ENCODE measurements around the gene STIM2. TPM values are rescaled to one million over a fixed set of nuclear protein-coding genes. Genes with fewer than 3 reads are reported as not detected.

The STIM2 gene
- total RNA-seq, 1 donor from 2014 or later: 18.4 TPM

GRCh38 chr4:26937139-26937538 is 76.5 kb downstream of the STIM2 start:
- Mint-ChIP-seq H3K9me3 (ENCODE audit: unreplicated experiment) (no peaks in the 10 kb centered on the region), H3K27me3 (ENCODE audit: low read depth, unreplicated experiment) (no peaks in the 10 kb centered on the region), H3K4me1 (ENCODE audit: low read depth, unreplicated experiment) (peaks cover 2% of the 10 kb centered on the region), H3K27ac (ENCODE audit: unreplicated experiment) (no peak overlapping the region), H3K4me3 (ENCODE audit: unreplicated experiment) (no peak overlapping the region), H3K36me3 (ENCODE audit: low read depth, unreplicated experiment) (no peaks in the 10 kb centered on the region)
- Histone ChIP-seq H3K4me2 (ENCODE audit: low read length) (no peak overlapping the region), H3K79me2 (ENCODE audit: insufficient read depth, low read length) (peaks cover 17% of the 10 kb centered on the region), H2AFZ (ENCODE audit: low read depth, low read length) (no peak overlapping the region), H4K20me1 (ENCODE audit: insufficient read depth, low read length) (peaks cover 20% of the 10 kb centered on the region), H3K4me1 (ENCODE audit: insufficient read depth, low read length) (no peaks in the 10 kb centered on the region), H3K4me3 (ENCODE audit: insufficient read depth, low read depth, low read length) (no peak overlapping the region), H3K27me3 (ENCODE audit: insufficient read depth, low read length) (no peaks in the 10 kb centered on the region), H3K9ac (ENCODE audit: low read length) (no peak overlapping the region), H3K36me3 (ENCODE audit: insufficient read depth, low read length) (no peaks in the 10 kb centered on the region), H3K9me3 (ENCODE audit: insufficient read depth, low read depth, low read length) (no peaks in the 10 kb centered on the region), H3K27ac (ENCODE audit: low read depth, low read length) (no peak overlapping the region)
- no peak for DNase-seq (ENCODE audit: low read depth)
- TF ChIP-seq CTCF (IDR thresholded peaks at IDR 0.05; ENCODE audit: insufficient read depth, low read depth, low read length) (no peak), EZH2 (IDR thresholded peaks at IDR 0.05; ENCODE audit: insufficient read depth, low read length) (no peak)
- FAIRE-seq: no peak

DNA sequence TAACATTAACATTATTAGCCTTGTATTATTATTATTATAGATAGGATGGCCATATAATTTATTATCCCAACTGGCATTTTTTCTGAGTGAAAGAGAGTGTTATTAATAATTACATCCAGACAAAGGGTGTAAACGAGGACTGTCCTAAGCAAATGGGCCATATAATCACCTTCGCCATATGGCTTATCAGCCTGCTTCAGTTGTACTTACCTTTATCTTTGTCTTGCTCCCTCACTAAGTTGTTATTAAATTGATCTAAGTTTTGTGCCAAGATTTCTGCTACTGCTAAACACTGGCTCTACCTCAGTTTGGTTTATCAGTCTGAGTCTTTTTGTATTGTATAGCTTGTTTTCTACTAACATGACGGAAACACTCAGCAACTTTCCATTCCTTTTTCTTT is 76.9 kb downstream of the STIM2 start:
- FAIRE-seq: no peak
- peaks cover 17% of the 10 kb centered on the region for H3K79me2 ChIP-seq (ENCODE audit: insufficient read depth, low read length)
- H2AFZ ChIP-seq (ENCODE audit: low read depth, low read length): no peak overlapping the region
- H3K4me3 ChIP-seq (ENCODE audit: insufficient read depth, low read depth, low read length): no peak overlapping the region
- no peaks in the 10 kb centered on the region for H3K4me1 ChIP-seq (ENCODE audit: insufficient read depth, low read length)
- no peak overlapping the region for H3K9ac ChIP-seq (ENCODE audit: low read length)
- no peak for TF ChIP-seq EZH2 (IDR thresholded peaks at IDR 0.05; ENCODE audit: insufficient read depth, low read length)
- TF ChIP-seq CTCF (IDR thresholded peaks at IDR 0.05; ENCODE audit: insufficient read depth, low read depth, low read length): no peak
- H3K27me3 ChIP-seq (ENCODE audit: insufficient read depth, low read length): no peaks in the 10 kb centered on the region
- no peak overlapping the region for H3K27ac Mint-ChIP-seq (ENCODE audit: unreplicated experiment)
- H3K4me1 Mint-ChIP-seq (ENCODE audit: low read depth, unreplicated experiment): peaks cover 2% of the 10 kb centered on the region
- H3K9me3 ChIP-seq (ENCODE audit: insufficient read depth, low read depth, low read length): no peaks in the 10 kb centered on the region
- H3K36me3 Mint-ChIP-seq (ENCODE audit: low read depth, unreplicated experiment): no peaks in the 10 kb centered on the region
- DNase-seq (ENCODE audit: low read depth): no peak
- no peak overlapping the region for H3K4me3 Mint-ChIP-seq (ENCODE audit: unreplicated experiment)
- H3K9me3 Mint-ChIP-seq (ENCODE audit: unreplicated experiment): no peaks in the 10 kb centered on the region
- no peak overlapping the region for H3K4me2 ChIP-seq (ENCODE audit: low read length)
- H3K27ac ChIP-seq (ENCODE audit: low read depth, low read length): no peak overlapping the region
- no peaks in the 10 kb centered on the region for H3K36me3 ChIP-seq (ENCODE audit: insufficient read depth, low read length)
- H4K20me1 ChIP-seq (ENCODE audit: insufficient read depth, low read length): peaks cover 22% of the 10 kb centered on the region
- no peaks in the 10 kb centered on the region for H3K27me3 Mint-ChIP-seq (ENCODE audit: low read depth, unreplicated experiment)

DNA sequence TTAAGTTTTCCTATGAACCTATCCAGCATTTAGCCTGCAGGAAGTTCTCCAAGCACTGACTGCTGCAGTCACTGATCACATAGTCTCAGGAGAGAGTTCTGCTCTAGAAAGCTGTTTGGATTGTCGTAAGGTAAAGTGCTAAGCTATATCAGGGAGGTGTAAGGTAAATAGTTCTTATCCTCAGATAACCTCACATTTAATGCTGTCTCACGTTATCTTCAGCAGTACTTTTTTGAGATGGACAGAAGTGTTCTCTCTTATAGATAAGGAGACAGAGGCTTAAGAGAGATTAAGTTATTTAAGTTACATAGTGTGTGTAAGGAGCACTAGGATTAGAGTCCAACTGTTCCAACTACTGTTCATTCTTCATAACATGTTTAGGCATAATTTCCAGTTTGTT is 77.9 kb downstream of the STIM2 start:
- FAIRE-seq: no peak
- Mint-ChIP-seq H3K4me3 (ENCODE audit: unreplicated experiment) (no peak overlapping the region), H3K27ac (ENCODE audit: unreplicated experiment) (no peak overlapping the region), H3K27me3 (ENCODE audit: low read depth, unreplicated experiment) (no peaks in the 10 kb centered on the region), H3K36me3 (ENCODE audit: low read depth, unreplicated experiment) (no peaks in the 10 kb centered on the region), H3K9me3 (ENCODE audit: unreplicated experiment) (no peaks in the 10 kb centered on the region), H3K4me1 (ENCODE audit: low read depth, unreplicated experiment) (peaks cover 2% of the 10 kb centered on the region)
- Histone ChIP-seq H3K79me2 (ENCODE audit: insufficient read depth, low read length) (peaks cover 17% of the 10 kb centered on the region), H3K27me3 (ENCODE audit: insufficient read depth, low read length) (no peaks in the 10 kb centered on the region), H3K4me2 (ENCODE audit: low read length) (no peak overlapping the region), H3K27ac (ENCODE audit: low read depth, low read length) (no peak overlapping the region), H3K4me3 (ENCODE audit: insufficient read depth, low read depth, low read length) (no peak overlapping the region), H4K20me1 (ENCODE audit: insufficient read depth, low read length) (peaks cover 22% of the 10 kb centered on the region), H2AFZ (ENCODE audit: low read depth, low read length) (no peak overlapping the region), H3K9ac (ENCODE audit: low read length) (no peak overlapping the region), H3K9me3 (ENCODE audit: insufficient read depth, low read depth, low read length) (no peaks in the 10 kb centered on the region), H3K36me3 (ENCODE audit: insufficient read depth, low read length) (no peaks in the 10 kb centered on the region), H3K4me1 (ENCODE audit: insufficient read depth, low read length) (no peaks in the 10 kb centered on the region)
- TF ChIP-seq CTCF (IDR thresholded peaks at IDR 0.05; ENCODE audit: insufficient read depth, low read depth, low read length): no peak
- TF ChIP-seq EZH2 (IDR thresholded peaks at IDR 0.05; ENCODE audit: insufficient read depth, low read length): no peak
- no peak for DNase-seq (ENCODE audit: low read depth)

Data from astrocyte (in vitro differentiated cells and primary cell).